H1 (cell line): Measurements from ENCODE around the gene MRPL27. TPM values are rescaled to one million over a fixed set of nuclear protein-coding genes. Genes with fewer than 3 reads are reported as not detected.

Experiments
- CTCF ChIA-PET: fragments of 300-600 bp; sonication (Branson Sonifier 250); formaldehyde crosslinking; loops from one replicate; lab custom pipeline; 2021; ENCODE audit not compliant: partially characterized antibody; lab: Charles Lee
- POLR2A ChIA-PET: fragments of 300-600 bp; sonication (Branson Sonifier 250); formaldehyde crosslinking; loops from one replicate; lab custom pipeline; 2021; ENCODE audit warnings: inconsistent platforms; ENCODE audit not compliant: partially characterized antibody; lab: Charles Lee
- DNase-seq, 2 experiments: peaks; one replicate each; pipeline versions ENCODE4 v3.0.0 to v3.0.0-alpha.2; 2010 to 2022; ENCODE audit warnings: low spot score in 2 of 2, low read depth in 1 of 2, mixed read lengths in 1 of 2
- FAIRE-seq: peaks from 2 replicates; lab custom pipeline; 2011; peaks lifted over from hg19 to GRCh38; lab: Jason Lieb, UNC
- H2AFZ ChIP-seq: 2 replicates; pipeline ENCODE4 v1.8.1; 2012; ENCODE audit warnings: low read length, inconsistent platforms
- H2AK5ac ChIP-seq: 2 replicates; pipeline ENCODE4 v1.6.1; 2013; ENCODE audit warnings: low read depth, low read length
- H2BK120ac ChIP-seq: replicated peaks from 2 replicates; pipeline ENCODE3; 2013; ENCODE audit warnings: low read depth, low read length, inconsistent platforms
- H2BK12ac ChIP-seq: 2 replicates; pipeline ENCODE4 v1.6.1; 2013; ENCODE audit warnings: low read depth, low read length
- H2BK15ac ChIP-seq: 2 replicates; pipeline ENCODE4 v1.6.1; 2013; ENCODE audit warnings: low read length
- H2BK20ac ChIP-seq: 2 replicates; pipeline ENCODE4 v1.6.1; 2013; ENCODE audit warnings: low read length
- H2BK5ac ChIP-seq: 2 replicates; pipeline ENCODE4 v1.6.1; 2013; ENCODE audit warnings: low read depth, low read length
- H3K14ac ChIP-seq: 2 replicates; pipeline ENCODE4 v1.6.1; 2013; ENCODE audit warnings: inconsistent platforms; ENCODE audit not compliant: insufficient read length
- H3K18ac ChIP-seq: 2 replicates; pipeline ENCODE4 v1.6.1; 2013; ENCODE audit warnings: low read length; ENCODE audit errors: extremely low read depth
- H3K23ac ChIP-seq: 2 replicates; pipeline ENCODE4 v1.6.1; 2013; ENCODE audit warnings: inconsistent platforms; ENCODE audit not compliant: insufficient read length
- H3K23me2 ChIP-seq: 2 replicates; pipeline ENCODE4 v1.6.1; 2013; ENCODE audit warnings: low read depth, low read length
- H3K27ac ChIP-seq: 2 replicates; pipeline ENCODE4 v1.6.1; 2011; ENCODE audit warnings: low read depth, low read length, inconsistent platforms
- H3K27me3 ChIP-seq, 4 experiments: replicated peaks in 1 of 4; 1 replicate in 1 of 4; 2 replicates in 3 of 4; pipeline versions ENCODE4 v1.6.1 to v1.8.1; 2011 to 2013; ENCODE audit warnings: low read length in 3 of 4, mild to moderate bottlenecking in 3 of 4, inconsistent platforms in 2 of 4, mixed read lengths in 2 of 4, moderate library complexity in 1 of 4; ENCODE audit not compliant: control insufficient read depth in 3 of 4, insufficient read depth in 3 of 4; ENCODE audit errors: extremely low read depth in 1 of 4
- H3K36me3 ChIP-seq, 4 experiments: 2 replicates each; pipeline versions ENCODE4 v1.6.1 to v1.8.1; 2011 to 2013; ENCODE audit warnings: mild to moderate bottlenecking in 4 of 4, low read length in 3 of 4, moderate library complexity in 2 of 4, control low read depth in 1 of 4, inconsistent platforms in 1 of 4; ENCODE audit not compliant: insufficient read depth in 4 of 4, control insufficient read depth in 2 of 4
- H3K4ac ChIP-seq: replicated peaks from 2 replicates; pipeline ENCODE3; 2013; ENCODE audit warnings: low read length, low read depth, mixed read lengths, inconsistent platforms; ENCODE audit not compliant: insufficient read length
- H3K4me1 ChIP-seq, 4 experiments: replicated peaks in 1 of 4; 1 replicate in 1 of 4; 2 replicates in 3 of 4; pipeline versions ENCODE4 v1.6.1 to v1.8.1; 2011 to 2013; ENCODE audit warnings: low read length in 3 of 4, inconsistent platforms in 2 of 4, mixed read lengths in 1 of 4; ENCODE audit not compliant: insufficient read depth in 4 of 4, control insufficient read depth in 3 of 4
- H3K4me2 ChIP-seq, 2 experiments: 2 replicates each; pipeline versions ENCODE4 v1.6.1 to v1.8.1; 2011 to 2013; ENCODE audit warnings: low read depth in 2 of 2, low read length in 2 of 2, control low read depth in 1 of 2, inconsistent platforms in 1 of 2, mild to moderate bottlenecking in 1 of 2; ENCODE audit not compliant: insufficient read depth in 1 of 2
- H3K4me3 ChIP-seq, 4 experiments: fragments of 200-600, 300-600 bp in 1 of 4; sonication (generic), shearing (Covaris generic), sonication (Bioruptor Twin) in 1 of 4; 2 replicates each; pipeline versions ENCODE4 v1.5.1 to v1.8.1; 2011 to 2016; ENCODE audit warnings: low read length in 4 of 4, low read depth in 3 of 4, control low read depth in 2 of 4, inconsistent platforms in 2 of 4, mild to moderate bottlenecking in 2 of 4, mixed read lengths in 1 of 4, moderate library complexity in 1 of 4; ENCODE audit not compliant: insufficient read depth in 2 of 4; ENCODE audit errors: extremely low read depth in 1 of 4
- H3K56ac ChIP-seq: replicated peaks from 2 replicates; pipeline ENCODE3; 2013; ENCODE audit warnings: low read depth, mild to moderate bottlenecking, mixed read lengths, low read length, inconsistent platforms; ENCODE audit not compliant: insufficient read length
- H3K79me1 ChIP-seq: 2 replicates; pipeline ENCODE4 v1.6.1; 2013; ENCODE audit warnings: low read depth, low read length, control low read depth
- H3K79me2 ChIP-seq, 2 experiments: 2 replicates each; pipeline versions ENCODE4 v1.6.1 to v1.8.1; 2012 to 2013; ENCODE audit warnings: low read length in 2 of 2, mild to moderate bottlenecking in 2 of 2, inconsistent platforms in 1 of 2; ENCODE audit not compliant: insufficient read depth in 2 of 2, control insufficient read depth in 1 of 2
- H3K9ac ChIP-seq, 4 experiments: replicated peaks in 1 of 4; 1 replicate in 1 of 4; 2 replicates in 3 of 4; pipeline versions ENCODE4 v1.6.1 to v1.8.1; 2011 to 2013; ENCODE audit warnings: low read depth in 3 of 4, low read length in 3 of 4, control low read depth in 2 of 4, mild to moderate bottlenecking in 2 of 4, moderate library complexity in 2 of 4, inconsistent platforms in 1 of 4; ENCODE audit errors: extremely low read depth in 1 of 4
- H3K9me3 ChIP-seq, 2 experiments: 2 replicates each; pipeline versions ENCODE4 v1.6.1 to v1.8.1; 2012 to 2013; ENCODE audit warnings: mild to moderate bottlenecking in 2 of 2, moderate library complexity in 2 of 2, control low read depth in 1 of 2, inconsistent platforms in 1 of 2, low read depth in 1 of 2, low read length in 1 of 2, mixed read lengths in 1 of 2; ENCODE audit not compliant: insufficient read depth in 2 of 2
- H4K20me1 ChIP-seq, 2 experiments: replicated peaks in 1 of 2; 2 replicates each; pipeline versions ENCODE3 to v1.8.1; 2011 to 2013; ENCODE audit warnings: inconsistent platforms in 2 of 2, low read length in 2 of 2, mild to moderate bottlenecking in 1 of 2; ENCODE audit not compliant: insufficient read depth in 2 of 2, control insufficient read depth in 1 of 2
- H4K5ac ChIP-seq: 2 replicates; pipeline ENCODE4 v1.6.1; 2013; ENCODE audit warnings: low read length, low read depth, mixed read lengths, inconsistent platforms; ENCODE audit not compliant: insufficient read length
- H4K8ac ChIP-seq: 2 replicates; pipeline ENCODE4 v1.8.0; 2013; ENCODE audit warnings: mild to moderate bottlenecking, moderate library complexity, low read length, inconsistent platforms; ENCODE audit not compliant: insufficient read depth; ENCODE audit errors: extremely low read depth
- H4K91ac ChIP-seq: replicated peaks from 2 replicates; pipeline ENCODE3; 2013; ENCODE audit warnings: low read length, mixed read lengths, inconsistent platforms; ENCODE audit not compliant: insufficient read length
- HDAC2 ChIP-seq, 2 experiments: fragments of 300-600 bp in 1 of 2; sonication (generic) in 1 of 2; IDR thresholded peaks; 2 replicates each; pipeline ENCODE4 v1.6.1; 2011 to 2012; ENCODE audit warnings: low read depth in 2 of 2, low read length in 2 of 2, mild to moderate bottlenecking in 2 of 2, moderate library complexity in 2 of 2, borderline replicate concordance in 1 of 2, inconsistent platforms in 1 of 2
- MAFK ChIP-seq: IDR thresholded peaks from 2 replicates; pipeline ENCODE4 v1.6.1; 2012; ENCODE audit warnings: low read depth, mild to moderate bottlenecking, improper control_type of control experiment, low read length
- PHF8 ChIP-seq: fragments of 200-600 bp; sonication (generic); conservative IDR thresholded peaks from 2 replicates; pipeline ENCODE4 v1.7.1; 2012; ENCODE audit warnings: low read depth, mild to moderate bottlenecking, inconsistent platforms, low read length, moderate library complexity
- SIX5 ChIP-seq: IDR thresholded peaks from 2 replicates; pipeline ENCODE4 v1.6.1; 2011; ENCODE audit warnings: mild to moderate bottlenecking, low read depth, low read length
- SP1 ChIP-seq: IDR thresholded peaks from 2 replicates; pipeline ENCODE4 v1.6.1; 2011; ENCODE audit warnings: low read depth, low read length
- SP2 ChIP-seq: IDR thresholded peaks from 2 replicates; pipeline ENCODE4 v1.6.1; 2012; ENCODE audit warnings: mild to moderate bottlenecking, low read length, inconsistent platforms
- TAF7 ChIP-seq: optimal IDR thresholded peaks from 2 replicates; pipeline ENCODE3; 2011; ENCODE audit warnings: low read depth, mild to moderate bottlenecking, inconsistent platforms, low read length, moderate library complexity, borderline replicate concordance
- TEAD4 ChIP-seq: IDR thresholded peaks from 2 replicates; pipeline ENCODE4 v1.6.1; 2012; ENCODE audit warnings: low read depth, low read length, inconsistent platforms, mixed read lengths
- WGBS, 2 experiments: shearing (Covaris generic) in 1 of 2; methylation state at CpG; one replicate each; pipeline versions ENCODE4 v1.1.6 to v1.1.7; 2013 to 2015; ENCODE audit warnings: low lambda C conversion rate in 2 of 2, mixed read lengths in 2 of 2, inconsistent platforms in 1 of 2, low coverage in 1 of 2, missing lambda C conversion rate in 1 of 2; ENCODE audit not compliant: insufficient replicate concordance in 2 of 2, insufficient coverage in 1 of 2, insufficient read length in 1 of 2; ENCODE audit errors: extremely low coverage in 1 of 2, missing lambda C conversion rate in 1 of 2; 5-methylcytosine and 5-hydroxymethylcytosine counted together
- polyA plus RNA-seq, 7 experiments: library from polyadenylated mRNA; depleted of rRNA in 3 of 7; stranded (reverse) in 5 of 7; unstranded in 2 of 7; fragments of >200 nt in 5 of 7; fragments of 200-250 nt in 2 of 7; gene quantifications; 1 replicate in 5 of 7; 2 replicates in 1 of 7; 4 replicates in 1 of 7; pipeline versions ENCODE4 v1.2.1 to v1.2.3, GENCODE V29; 2011 to 2013; ENCODE audit warnings: missing spikeins in 2 of 7, mixed read lengths in 2 of 7
- total RNA-seq: library from RNA; stranded (reverse); fragmentation: NEBNext Ultra II Directional; extraction: Animal tissue kit (Norgen Biotek cat#: 25700); gene quantifications from 2 replicates; pipeline ENCODE4 v1.2.1, GENCODE V29; 2021

Gene MRPL27
- total and polyA plus RNA-seq, 2 of the 8 experiments (the other 6 are each of a cell fraction or from before 2014, with no cell fraction given) = 75.6 to 135 TPM

DNA sequence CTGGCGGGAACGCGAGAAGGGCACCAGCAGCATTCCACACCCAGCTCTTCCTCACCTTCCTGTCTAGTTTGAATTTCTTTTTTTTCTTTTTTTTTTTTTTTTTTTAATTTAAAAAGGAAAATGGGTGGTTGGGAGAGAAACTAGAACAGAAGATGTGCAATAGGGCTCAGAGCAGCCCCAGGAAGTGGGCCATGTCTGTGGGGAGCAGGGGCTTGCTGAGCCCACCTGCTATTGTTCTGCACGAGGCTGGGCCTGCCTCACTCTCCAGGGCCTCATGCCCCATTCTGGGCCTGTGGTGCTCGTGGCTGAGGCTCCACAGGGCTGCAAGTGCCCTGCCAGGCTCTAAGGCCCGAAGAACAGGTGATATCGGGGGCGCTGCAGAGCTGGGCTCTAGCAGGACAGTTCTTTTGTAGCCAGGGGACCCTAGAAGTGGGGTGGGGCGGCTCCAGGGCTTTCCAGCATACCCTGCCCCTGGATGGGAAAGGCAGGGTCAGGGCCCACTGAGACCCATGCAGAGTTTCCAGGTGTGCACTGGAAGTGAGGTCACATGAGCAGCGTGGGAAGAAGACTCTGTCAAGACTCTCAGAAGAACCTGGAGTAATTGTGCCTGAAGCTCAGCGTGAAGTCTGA is 12.4 kb downstream of the MRPL27 start:
- FAIRE-seq (no peak), DNase-seq (no peak)
- H3K27ac ChIP-seq = no peak overlapping the region
- ChIA-PET POLR2A (interaction anchor here (0.9 to 20.2 kb wide), 6 partner anchors 9 to 183 kb away, joined by 3 to 313 read pairs (median 8); partner anchors contain the start of genes EME1, LRRC59, MRPL27 and XYLT2), CTCF (interaction anchor here (0.8 to 6.1 kb wide), 18 partner anchors 10 to 159 kb away, joined by 3 to 58 read pairs (median 6); partner anchors contain the start of genes ACSF2, COL1A1, EME1 and LRRC59)
- H4K5ac ChIP-seq = no peak overlapping the region
- H3K4me1 ChIP-seq = peaks cover 0 to 27% (median 11%) of the 10 kb centered on the region in 4 experiments; a peak in 6 of 7 replicates
- no peak overlapping the region for H2AK5ac ChIP-seq
- H2BK12ac ChIP-seq = no peak overlapping the region
- H2BK20ac ChIP-seq = no peak overlapping the region
- no peak overlapping the region for H2AFZ ChIP-seq
- no peak overlapping the region for H3K4me3 ChIP-seq
- H3K4me2 ChIP-seq = no peak overlapping the region
- H3K14ac ChIP-seq = no peak overlapping the region
- WGBS, 2 experiments = 80% methylated on average over 8 of the region's 11 CpGs; no CpG with 5 or more reads in 1 of the 2 experiments
- peaks cover 6 to 27% of the 10 kb centered on the region in 2 experiments for H4K20me1 ChIP-seq
- H3K27me3 ChIP-seq = no peaks in the 10 kb centered on the region
- H3K36me3 ChIP-seq = peaks cover 9 to 34% (median 22%) of the 10 kb centered on the region in 4 experiments
- H3K9me3 ChIP-seq = no peaks in the 10 kb centered on the region
- no peak overlapping the region for H3K56ac ChIP-seq
- no peak overlapping the region for H2BK120ac ChIP-seq
- no peak overlapping the region for H4K8ac ChIP-seq
- H3K79me2 ChIP-seq = no peaks in the 10 kb centered on the region
- H3K4ac ChIP-seq = no peak overlapping the region
- H3K23me2 ChIP-seq = no peaks in the 10 kb centered on the region
- H3K23ac ChIP-seq = no peak overlapping the region
- no peak overlapping the region for H2BK5ac ChIP-seq
- no peak overlapping the region for H4K91ac ChIP-seq
- no peaks in the 10 kb centered on the region for H3K79me1 ChIP-seq
- H3K9ac ChIP-seq = no peak overlapping the region
- H3K18ac ChIP-seq = no peak overlapping the region
- H2BK15ac ChIP-seq = no peak overlapping the region
- no peak for TF ChIP-seq MAFK
- no peak for TF ChIP-seq SP1
- no peak for TF ChIP-seq TAF7
- TF ChIP-seq PHF8 = no peak
- no peak for TF ChIP-seq TEAD4
- no peak for TF ChIP-seq SP2
- no peak for TF ChIP-seq SIX5
- no peak for TF ChIP-seq HDAC2 (IDR thresholded peaks at IDR 0.05; ENCODE audit: borderline replicate concordance in 1 of 2, low read depth in 2 of 2, low read length in 2 of 2)
